Cardiac muscle cell (in vitro differentiated cells and primary cell): ENCODE measurements around the gene SKOR1. TPM values are rescaled to one million over a fixed set of nuclear protein-coding genes. Genes with fewer than 3 reads are reported as not detected.

Experiments
- DNase-seq, 2 donors: peaks; one replicate each; pipeline versions ENCODE4 v3.0.0 to v3.0.0-alpha.2; 2010 to 2017; ENCODE audit warnings: low read depth in 1 of 2, low spot score in 1 of 2
- H3K27ac ChIP-seq: fragments of 200-600 bp; sonication (generic); 2 replicates; pipeline ENCODE4 v1.5.1; 2016
- H3K27me3 ChIP-seq: fragments of 200-600 bp; sonication (generic); 2 replicates; pipeline ENCODE4 v1.6.0; 2016; ENCODE audit warnings: control low read depth
- H3K36me3 ChIP-seq: fragments of 200-600 bp; sonication (generic); 2 replicates; pipeline ENCODE4 v1.5.1; 2016; ENCODE audit warnings: control low read depth
- H3K4me1 ChIP-seq: fragments of 200-600 bp; sonication (generic); 2 replicates; pipeline ENCODE4 v1.8.1; 2017; ENCODE audit warnings: low read depth, mild to moderate bottlenecking, mixed run types
- H3K4me3 ChIP-seq: fragments of 200-600 bp; sonication (generic); 2 replicates; pipeline ENCODE4 v1.5.1; 2016; ENCODE audit warnings: mild to moderate bottlenecking
- H3K9me3 ChIP-seq: fragments of 200-600 bp; sonication (generic); 2 replicates; pipeline ENCODE4 v1.5.1; 2017; ENCODE audit warnings: low read depth, mild to moderate bottlenecking, control low read depth
- polyA plus RNA-seq: library from polyadenylated mRNA; unstranded; fragments of >200 nt; fragmentation: Nextera tagmentation; extraction: Ambion mirVana; gene quantifications from 2 replicates; pipeline ENCODE4 v1.2.1, GENCODE V29; 2016
- total RNA-seq: library from RNA; depleted of rRNA; stranded (reverse); fragments of >200 nt; gene quantifications from 2 replicates; pipeline ENCODE4 v1.2.3, GENCODE V29; 2016
- TF ChIP-seq, protein P1 (sequence below): IDR thresholded peaks from 2 replicates; pipeline ENCODE4 v1.5.1; 2012; ENCODE audit warnings: low read depth, mild to moderate bottlenecking, low read length

SKOR1 gene
- total and polyA plus RNA-seq, 2 experiments from 2014 or later = 1.1 TPM; not detected in 1

DNA sequence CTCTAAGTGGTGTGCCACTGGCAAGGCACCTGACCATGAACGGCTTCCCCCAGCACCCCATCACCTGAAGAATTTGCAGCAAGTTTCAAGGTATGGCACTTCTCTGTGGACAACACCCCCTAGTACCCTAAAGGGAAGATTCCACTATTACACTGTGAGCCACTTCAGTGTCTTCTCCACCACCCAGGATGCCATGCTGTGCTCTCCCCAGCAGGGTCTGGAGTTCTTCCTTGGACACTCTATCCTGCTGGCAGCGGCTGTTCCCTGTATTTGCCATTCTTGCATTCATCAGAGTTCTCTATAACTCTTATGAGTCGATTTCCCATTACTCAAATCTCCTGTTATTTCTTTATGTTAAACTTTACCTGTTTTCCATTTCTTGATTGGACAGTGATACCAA is 48.5 kb downstream of the SKOR1 start:
- Histone ChIP-seq H3K4me1 (no peaks in the 10 kb centered on the region), H3K9me3 (no peaks in the 10 kb centered on the region), H3K27me3 (no peaks in the 10 kb centered on the region), H3K4me3 (no peak overlapping the region), H3K36me3 (no peaks in the 10 kb centered on the region), H3K27ac (no peak overlapping the region)
- no peak for DNase-seq
- TF ChIP-seq, protein P1, sequence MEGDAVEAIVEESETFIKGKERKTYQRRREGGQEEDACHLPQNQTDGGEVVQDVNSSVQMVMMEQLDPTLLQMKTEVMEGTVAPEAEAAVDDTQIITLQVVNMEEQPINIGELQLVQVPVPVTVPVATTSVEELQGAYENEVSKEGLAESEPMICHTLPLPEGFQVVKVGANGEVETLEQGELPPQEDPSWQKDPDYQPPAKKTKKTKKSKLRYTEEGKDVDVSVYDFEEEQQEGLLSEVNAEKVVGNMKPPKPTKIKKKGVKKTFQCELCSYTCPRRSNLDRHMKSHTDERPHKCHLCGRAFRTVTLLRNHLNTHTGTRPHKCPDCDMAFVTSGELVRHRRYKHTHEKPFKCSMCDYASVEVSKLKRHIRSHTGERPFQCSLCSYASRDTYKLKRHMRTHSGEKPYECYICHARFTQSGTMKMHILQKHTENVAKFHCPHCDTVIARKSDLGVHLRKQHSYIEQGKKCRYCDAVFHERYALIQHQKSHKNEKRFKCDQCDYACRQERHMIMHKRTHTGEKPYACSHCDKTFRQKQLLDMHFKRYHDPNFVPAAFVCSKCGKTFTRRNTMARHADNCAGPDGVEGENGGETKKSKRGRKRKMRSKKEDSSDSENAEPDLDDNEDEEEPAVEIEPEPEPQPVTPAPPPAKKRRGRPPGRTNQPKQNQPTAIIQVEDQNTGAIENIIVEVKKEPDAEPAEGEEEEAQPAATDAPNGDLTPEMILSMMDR = no peak

DNA sequence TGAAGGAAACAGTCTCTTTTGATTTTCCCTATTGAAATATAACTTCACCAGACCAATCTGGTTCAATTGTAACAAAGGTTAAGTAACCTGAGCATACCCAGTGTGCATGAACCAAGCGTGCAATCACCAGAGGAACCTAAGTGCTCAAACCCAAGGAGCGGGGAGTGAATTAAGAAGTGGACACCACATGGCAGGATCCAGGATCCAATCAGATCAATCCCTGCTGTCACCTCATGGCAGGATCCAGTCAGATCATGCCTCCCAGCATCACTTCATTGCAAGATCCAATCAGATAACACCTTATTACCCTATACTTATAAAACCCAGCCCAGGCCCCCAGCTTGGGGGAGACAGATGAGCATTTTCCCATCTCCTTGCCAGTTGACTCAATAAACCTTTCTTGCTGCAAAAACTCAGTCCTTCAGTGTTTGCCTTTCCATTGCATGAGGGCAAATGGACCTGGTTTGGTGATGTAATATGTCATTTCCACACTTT is 53.5 kb downstream of the SKOR1 start:
- Histone ChIP-seq H3K9me3 (no peaks in the 10 kb centered on the region), H3K36me3 (no peaks in the 10 kb centered on the region), H3K4me3 (no peak overlapping the region), H3K27ac (no peak overlapping the region), H3K27me3 (no peaks in the 10 kb centered on the region), H3K4me1 (no peaks in the 10 kb centered on the region)
- no peak for DNase-seq
- TF ChIP-seq, protein P1 = no peak

DNA sequence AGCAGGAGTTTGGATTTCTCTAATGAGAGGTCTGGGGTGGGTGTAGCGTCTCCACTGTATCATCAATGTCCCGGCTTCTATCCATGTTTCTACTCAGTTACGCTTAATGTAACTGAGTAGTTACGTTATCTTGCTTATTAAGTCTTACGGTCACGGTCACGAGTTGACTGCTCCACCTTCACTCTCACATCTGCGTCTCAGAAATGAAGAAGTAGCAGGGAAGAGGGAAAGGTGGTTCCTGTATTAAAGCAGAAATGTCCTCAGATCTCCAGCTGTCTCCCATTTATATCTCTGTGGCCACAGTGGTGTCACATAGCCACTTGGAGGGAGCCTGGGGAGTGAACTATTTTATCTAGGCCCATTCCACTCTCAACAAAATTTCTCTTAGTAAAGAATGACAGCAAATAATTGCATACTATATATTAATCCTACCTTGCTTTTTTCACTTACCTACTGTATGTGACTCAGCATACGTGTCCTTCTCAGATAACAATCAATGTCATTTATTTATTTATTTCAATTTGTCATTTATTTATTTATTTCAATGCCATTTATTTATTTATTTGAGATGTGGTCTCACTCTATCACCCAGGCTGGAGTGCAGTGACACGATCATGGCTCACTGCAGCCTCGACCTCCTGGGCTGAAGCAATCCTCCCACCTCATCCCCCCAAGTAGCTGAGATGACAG is 54.3 kb downstream of the SKOR1 start:
- Histone ChIP-seq H3K4me1 (no peaks in the 10 kb centered on the region), H3K36me3 (no peaks in the 10 kb centered on the region), H3K27me3 (no peaks in the 10 kb centered on the region), H3K9me3 (no peaks in the 10 kb centered on the region), H3K27ac (no peak overlapping the region), H3K4me3 (no peak overlapping the region)
- TF ChIP-seq, protein P1 = no peak
- DNase-seq = no peak

DNA sequence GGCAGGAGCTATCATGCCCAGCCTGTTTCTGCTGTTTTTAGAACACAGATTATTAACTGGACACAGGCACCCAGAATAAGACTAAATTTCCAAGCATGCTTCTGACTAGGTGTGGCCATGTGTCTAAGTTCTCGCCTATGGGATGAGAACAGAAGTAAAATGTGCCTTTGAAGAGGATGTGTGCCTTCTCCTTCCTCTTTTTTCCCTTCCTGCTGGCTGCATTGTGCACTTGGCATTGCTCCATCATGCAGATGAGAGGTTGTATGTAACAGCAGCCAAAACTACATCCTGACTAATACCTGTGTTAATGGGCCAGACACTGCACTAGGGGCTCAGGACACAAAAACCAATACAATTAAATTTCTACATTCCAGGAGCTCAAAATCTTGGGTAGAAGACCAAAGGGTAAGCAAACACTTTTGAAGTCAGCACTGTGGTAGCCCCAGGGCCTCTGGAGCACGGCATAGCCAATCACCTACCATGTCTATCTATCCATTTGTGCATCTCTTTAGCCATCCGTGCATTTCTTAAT is 55.4 kb downstream of the SKOR1 start:
- no peaks in the 10 kb centered on the region for H3K27me3 ChIP-seq
- no peaks in the 10 kb centered on the region for H3K36me3 ChIP-seq
- no peaks in the 10 kb centered on the region for H3K9me3 ChIP-seq
- peaks cover 4% of the 10 kb centered on the region for H3K4me1 ChIP-seq
- H3K4me3 ChIP-seq = no peak overlapping the region
- no peak overlapping the region for H3K27ac ChIP-seq
- TF ChIP-seq, protein P1 = no peak
- DNase-seq = peak in 1 of 2 donors; percentile 34

DNA sequence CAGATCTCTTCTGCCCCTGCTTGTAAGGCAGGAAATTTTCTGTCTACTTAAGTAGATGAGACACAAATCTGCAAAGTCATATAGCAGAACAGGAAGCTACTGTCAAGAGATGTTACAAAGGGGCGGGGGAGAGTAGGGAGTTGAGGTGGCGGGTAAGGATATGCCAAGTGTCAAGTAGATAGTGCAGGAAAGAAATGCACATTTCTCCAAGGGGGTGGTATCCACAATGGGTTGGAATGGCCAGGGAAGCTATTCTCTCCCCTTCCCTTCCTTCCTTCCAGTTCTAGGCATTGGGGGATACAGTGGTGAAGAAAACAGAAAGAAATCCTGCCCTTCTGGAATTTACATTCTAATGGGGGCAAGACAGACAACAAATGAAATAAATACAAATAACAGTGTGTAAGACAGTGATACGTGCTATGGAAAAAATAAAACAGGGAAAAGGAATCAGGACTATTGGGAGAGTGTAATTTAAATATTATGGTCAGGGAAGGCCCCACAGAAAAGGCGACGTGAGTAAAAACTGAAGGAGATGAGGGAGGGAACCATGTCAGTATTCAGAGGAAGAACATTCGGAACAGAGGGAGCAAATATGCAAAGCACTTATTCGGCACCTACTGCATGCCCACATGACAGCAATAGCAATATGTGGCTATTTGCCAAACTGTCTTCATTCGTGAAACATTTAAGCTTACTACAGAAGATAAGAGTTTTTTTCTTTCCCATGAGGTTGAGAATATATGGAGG is 57.4 kb downstream of the SKOR1 start:
- Histone ChIP-seq H3K9me3 (no peaks in the 10 kb centered on the region), H3K4me1 (peaks cover 4% of the 10 kb centered on the region), H3K4me3 (no peak overlapping the region), H3K36me3 (no peaks in the 10 kb centered on the region), H3K27me3 (no peaks in the 10 kb centered on the region), H3K27ac (no peak overlapping the region)
- TF ChIP-seq, protein P1 = no peak
- DNase-seq = peak in 1 of 2 donors; percentile 57
